Measurements from ENCODE around the gene NPAS3.

DNA sequence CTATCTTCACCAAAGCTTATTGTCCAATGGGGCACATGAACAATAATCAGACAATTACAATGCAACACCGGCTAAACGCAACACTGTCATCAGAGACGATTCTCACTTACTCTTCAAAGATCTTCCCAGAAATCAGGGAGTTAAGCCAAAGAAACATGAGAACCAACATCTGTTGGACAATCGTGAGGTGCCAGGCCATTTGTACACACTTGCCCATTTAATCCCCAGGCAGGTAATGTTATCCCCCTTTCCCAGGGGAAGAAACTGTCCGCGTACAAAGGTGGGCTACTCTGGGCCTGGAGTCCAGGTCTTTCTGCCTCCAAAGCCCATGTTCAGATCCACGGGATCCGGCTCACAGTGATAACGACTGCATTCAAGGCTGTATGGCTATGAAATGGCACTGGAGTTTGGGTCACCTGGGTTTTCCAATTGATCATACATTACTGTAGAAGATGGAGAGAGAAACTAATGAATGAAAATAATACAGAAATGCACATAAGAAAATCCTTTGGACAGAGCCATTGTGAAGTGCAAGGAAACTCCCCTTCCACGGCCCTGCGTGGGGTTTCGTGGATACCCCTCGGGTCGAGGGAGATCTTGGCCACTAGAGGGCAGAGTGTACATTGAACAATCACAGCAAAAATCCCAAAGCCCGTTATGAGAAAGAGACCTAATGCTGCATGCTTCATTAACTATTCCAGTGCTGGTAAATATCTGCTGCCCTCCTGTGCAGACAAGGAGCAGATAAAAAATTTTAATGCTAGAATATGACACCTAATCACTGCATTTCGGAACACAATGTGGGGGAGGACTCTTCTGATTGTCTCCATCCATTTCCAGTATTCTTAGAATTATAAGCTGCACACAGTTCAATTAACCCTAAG lies 900.8 kb downstream of the NPAS3 start:
- TF ChIP-seq, protein P1, sequence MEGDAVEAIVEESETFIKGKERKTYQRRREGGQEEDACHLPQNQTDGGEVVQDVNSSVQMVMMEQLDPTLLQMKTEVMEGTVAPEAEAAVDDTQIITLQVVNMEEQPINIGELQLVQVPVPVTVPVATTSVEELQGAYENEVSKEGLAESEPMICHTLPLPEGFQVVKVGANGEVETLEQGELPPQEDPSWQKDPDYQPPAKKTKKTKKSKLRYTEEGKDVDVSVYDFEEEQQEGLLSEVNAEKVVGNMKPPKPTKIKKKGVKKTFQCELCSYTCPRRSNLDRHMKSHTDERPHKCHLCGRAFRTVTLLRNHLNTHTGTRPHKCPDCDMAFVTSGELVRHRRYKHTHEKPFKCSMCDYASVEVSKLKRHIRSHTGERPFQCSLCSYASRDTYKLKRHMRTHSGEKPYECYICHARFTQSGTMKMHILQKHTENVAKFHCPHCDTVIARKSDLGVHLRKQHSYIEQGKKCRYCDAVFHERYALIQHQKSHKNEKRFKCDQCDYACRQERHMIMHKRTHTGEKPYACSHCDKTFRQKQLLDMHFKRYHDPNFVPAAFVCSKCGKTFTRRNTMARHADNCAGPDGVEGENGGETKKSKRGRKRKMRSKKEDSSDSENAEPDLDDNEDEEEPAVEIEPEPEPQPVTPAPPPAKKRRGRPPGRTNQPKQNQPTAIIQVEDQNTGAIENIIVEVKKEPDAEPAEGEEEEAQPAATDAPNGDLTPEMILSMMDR (IDR thresholded peaks at IDR 0.05) = peak; percentile 59 to 80 (median 71)
- no peak for TF ChIP-seq POLR2A (IDR thresholded peaks at IDR 0.05)

All from tibial nerve (tissue), 3 donors.